Body of pancreas (tissue), 4 donors: Measurements from ENCODE around the gene LPAR1.

Experiments used
- POLR2A ChIP-seq, 3 donors: fragments of 450-650 bp; IDR thresholded peaks; one replicate each; pipeline ENCODE4 v1.6.1; 2016; ENCODE audit warnings: antibody characterized with exemption in 3 of 3, mild to moderate bottlenecking in 2 of 3
- TF ChIP-seq, protein P1 (sequence below), 7 experiments: fragments of 450-650 bp in 4 of 7; fragments of 200-600 bp in 3 of 7; sonication (generic) in 3 of 7; IDR thresholded peaks; one replicate each; pipeline ENCODE4 v1.5.1; 2016 to 2019; ENCODE audit warnings: antibody characterized with exemption in 7 of 7

- TF ChIP-seq, protein P1, sequence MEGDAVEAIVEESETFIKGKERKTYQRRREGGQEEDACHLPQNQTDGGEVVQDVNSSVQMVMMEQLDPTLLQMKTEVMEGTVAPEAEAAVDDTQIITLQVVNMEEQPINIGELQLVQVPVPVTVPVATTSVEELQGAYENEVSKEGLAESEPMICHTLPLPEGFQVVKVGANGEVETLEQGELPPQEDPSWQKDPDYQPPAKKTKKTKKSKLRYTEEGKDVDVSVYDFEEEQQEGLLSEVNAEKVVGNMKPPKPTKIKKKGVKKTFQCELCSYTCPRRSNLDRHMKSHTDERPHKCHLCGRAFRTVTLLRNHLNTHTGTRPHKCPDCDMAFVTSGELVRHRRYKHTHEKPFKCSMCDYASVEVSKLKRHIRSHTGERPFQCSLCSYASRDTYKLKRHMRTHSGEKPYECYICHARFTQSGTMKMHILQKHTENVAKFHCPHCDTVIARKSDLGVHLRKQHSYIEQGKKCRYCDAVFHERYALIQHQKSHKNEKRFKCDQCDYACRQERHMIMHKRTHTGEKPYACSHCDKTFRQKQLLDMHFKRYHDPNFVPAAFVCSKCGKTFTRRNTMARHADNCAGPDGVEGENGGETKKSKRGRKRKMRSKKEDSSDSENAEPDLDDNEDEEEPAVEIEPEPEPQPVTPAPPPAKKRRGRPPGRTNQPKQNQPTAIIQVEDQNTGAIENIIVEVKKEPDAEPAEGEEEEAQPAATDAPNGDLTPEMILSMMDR (IDR thresholded peaks at IDR 0.05) = no peak
- no peak for TF ChIP-seq POLR2A (IDR thresholded peaks at IDR 0.05)
Observed at GRCh38 chr9:110919609-110920008, 118.7 kb downstream of the LPAR1 start.
